T-helper 22 cell (primary cell): ENCODE results near the gene DIP2A.

Experiments used
- DNase-seq: peaks from one replicate; pipeline ENCODE4 v3.0.0-alpha.2; 2020; ENCODE audit warnings: low read depth

Gene DIP2A

GRCh38 chr21:46596201-46596600 lies 137.5 kb downstream of the DIP2A start:
- DNase-seq, result no peak

GRCh38 chr21:46597031-46597430 lies 138.3 kb downstream of the DIP2A start:
- no peak for DNase-seq

GRCh38 chr21:46597896-46598343 lies 139.2 kb downstream of the DIP2A start:
- DNase-seq, result no peak

GRCh38 chr21:46598581-46599572 lies 140.2 kb downstream of the DIP2A start:
- no peak for DNase-seq

- DNase-seq, result no peak
Measured at GRCh38 chr21:46600305-46600704, 141.6 kb downstream of the DIP2A start.

- DNase-seq, result no peak
Measured at GRCh38 chr21:46600978-46601377, 142.3 kb downstream of the DIP2A start.

GRCh38 chr21:46603228-46603627 lies 144.5 kb downstream of the DIP2A start:
- DNase-seq, result no peak

- no peak for DNase-seq
Measured at GRCh38 chr21:46604329-46604974, 145.8 kb downstream of the DIP2A start.

GRCh38 chr21:46604975-46605766 lies 146.5 kb downstream of the DIP2A start, which contains the start of gene S100B:
S100B (minus strand) TSS chr21:46605082; CDS start chr21:46602415, 2,667 bp downstream.
- no peak for DNase-seq

GRCh38 chr21:46605767-46606426 lies 147.2 kb downstream of the DIP2A start:
- DNase-seq, result no peak

- DNase-seq, result no peak
Measured at GRCh38 chr21:46606427-46606813, 147.7 kb downstream of the DIP2A start.

- DNase-seq, result no peak
Measured at GRCh38 chr21:46607636-46608035, 148.9 kb downstream of the DIP2A start.

GRCh38 chr21:46608672-46609111 lies 150.0 kb downstream of the DIP2A start:
- no peak for DNase-seq

- no peak for DNase-seq
Measured at GRCh38 chr21:46610018-46610701, 151.5 kb downstream of the DIP2A start.

GRCh38 chr21:46613391-46613790 lies 154.7 kb downstream of the DIP2A start:
- no peak for DNase-seq

GRCh38 chr21:46616050-46616449 lies 157.4 kb downstream of the DIP2A start:
- DNase-seq, result no peak

GRCh38 chr21:46616656-46617055 lies 158.0 kb downstream of the DIP2A start:
- no peak for DNase-seq

GRCh38 chr21:46617267-46618051 lies 158.8 kb downstream of the DIP2A start:
- DNase-seq, result no peak

- no peak for DNase-seq
Measured at GRCh38 chr21:46618738-46619379, 160.2 kb downstream of the DIP2A start.
